Stimulated activated naive CD8-positive, alpha-beta T cell treated with anti-CD3 and anti-CD28 coated beads, Interleukin-15, amount 100 ng/mL, for 72 hours (primary cell): Measurements from ENCODE around the gene GBX2.

Experiments
- ATAC-seq: fragments of 150-1000 bp; cut with Tn5 transposase; 2 replicates; pipeline ENCODE4 v1.10.0; 2021; ENCODE audit warnings: mild to moderate bottlenecking, moderate library complexity
- DNase-seq, 2 donors: peaks; one replicate each; pipeline ENCODE4 v3.0.0; 2021 to 2022
- H3K27ac Mint-ChIP-seq, 2 donors: one replicate each; pipeline ENCODE4 v1.8.0; 2022; ENCODE audit warnings: mild to moderate bottlenecking in 2 of 2, mixed read lengths in 2 of 2, moderate library complexity in 2 of 2
- H3K27me3 Mint-ChIP-seq: one replicate; pipeline ENCODE4 v1.8.0; 2022; ENCODE audit warnings: mixed read lengths
- H3K4me1 Mint-ChIP-seq: one replicate; pipeline ENCODE4 v1.8.0; 2022; ENCODE audit warnings: mild to moderate bottlenecking, mixed read lengths
- H3K4me3 Mint-ChIP-seq, 2 donors: one replicate each; pipeline ENCODE4 v1.8.0; 2022; ENCODE audit warnings: mild to moderate bottlenecking in 2 of 2, mixed read lengths in 2 of 2, moderate library complexity in 1 of 2
- H3K9me3 Mint-ChIP-seq, 2 donors: one replicate each; pipeline ENCODE4 v1.8.0; 2022; ENCODE audit warnings: mixed read lengths in 2 of 2

GBX2 gene

GRCh38 chr2:236123716-236124115, 44.5 kb downstream of the GBX2 start:
- no peak for ATAC-seq
- Mint-ChIP-seq H3K4me3 (no peak overlapping the region), H3K4me1 (no peaks in the 10 kb centered on the region), H3K9me3 (no peaks in the 10 kb centered on the region), H3K27me3 (peaks cover 25% of the 10 kb centered on the region), H3K27ac (no peak overlapping the region)
- DNase-seq = no peak

GRCh38 chr2:236122236-236122635, 46.0 kb downstream of the GBX2 start:
- H3K4me3 Mint-ChIP-seq = no peak overlapping the region
- no peak for DNase-seq
- peaks cover 37% of the 10 kb centered on the region for H3K27me3 Mint-ChIP-seq
- no peak overlapping the region for H3K27ac Mint-ChIP-seq
- no peaks in the 10 kb centered on the region for H3K9me3 Mint-ChIP-seq
- H3K4me1 Mint-ChIP-seq = no peaks in the 10 kb centered on the region
- no peak for ATAC-seq

GRCh38 chr2:236121546-236121945, 46.6 kb downstream of the GBX2 start:
- Mint-ChIP-seq H3K27ac (no peak overlapping the region), H3K9me3 (no peaks in the 10 kb centered on the region), H3K27me3 (peaks cover 44% of the 10 kb centered on the region), H3K4me1 (no peaks in the 10 kb centered on the region), H3K4me3 (no peak overlapping the region)
- ATAC-seq = no peak
- no peak for DNase-seq

GRCh38 chr2:236120829-236121228, 47.4 kb downstream of the GBX2 start:
- Mint-ChIP-seq H3K27ac (no peak overlapping the region), H3K9me3 (no peaks in the 10 kb centered on the region), H3K27me3 (peaks cover 44% of the 10 kb centered on the region), H3K4me3 (no peak overlapping the region), H3K4me1 (no peaks in the 10 kb centered on the region)
- DNase-seq (no peak), ATAC-seq (no peak)

- Mint-ChIP-seq H3K9me3 (no peaks in the 10 kb centered on the region), H3K27ac (peak overlapping the region in 1 of 2 donors; percentile 40), H3K4me3 (no peak overlapping the region), H3K27me3 (peaks cover 44% of the 10 kb centered on the region), H3K4me1 (no peaks in the 10 kb centered on the region)
- DNase-seq (no peak), ATAC-seq (no peak)
Measured at GRCh38 chr2:236120141-236120601, 48.0 kb downstream of the GBX2 start.

- no peak overlapping the region for H3K4me3 Mint-ChIP-seq
- DNase-seq (no peak), ATAC-seq (no peak)
- no peak overlapping the region for H3K27ac Mint-ChIP-seq
- H3K27me3 Mint-ChIP-seq = peaks cover 44% of the 10 kb centered on the region
- H3K4me1 Mint-ChIP-seq = no peaks in the 10 kb centered on the region
- H3K9me3 Mint-ChIP-seq = no peaks in the 10 kb centered on the region
Measured at GRCh38 chr2:236119476-236119875, 48.7 kb downstream of the GBX2 start.

GRCh38 chr2:236119003-236119402, 49.2 kb downstream of the GBX2 start:
- Mint-ChIP-seq H3K4me3 (no peak overlapping the region), H3K4me1 (no peaks in the 10 kb centered on the region), H3K9me3 (no peaks in the 10 kb centered on the region), H3K27ac (no peak overlapping the region), H3K27me3 (peaks cover 44% of the 10 kb centered on the region)
- DNase-seq (no peak), ATAC-seq (no peak)

GRCh38 chr2:236117861-236118269, 50.3 kb downstream of the GBX2 start:
- no peak for ATAC-seq
- H3K4me1 Mint-ChIP-seq = no peaks in the 10 kb centered on the region
- H3K27me3 Mint-ChIP-seq = peaks cover 48% of the 10 kb centered on the region
- no peaks in the 10 kb centered on the region for H3K9me3 Mint-ChIP-seq
- H3K27ac Mint-ChIP-seq = no peak overlapping the region
- DNase-seq = no peak
- H3K4me3 Mint-ChIP-seq = no peak overlapping the region

- Mint-ChIP-seq H3K4me3 (no peak overlapping the region), H3K27ac (no peak overlapping the region), H3K9me3 (no peaks in the 10 kb centered on the region), H3K4me1 (no peaks in the 10 kb centered on the region), H3K27me3 (peaks cover 53% of the 10 kb centered on the region)
- ATAC-seq (no peak), DNase-seq (no peak)
Measured at GRCh38 chr2:236117401-236117800, 50.8 kb downstream of the GBX2 start.
